NK-92 (cell line): ENCODE data around the gene ZMYM5.
A peak's percentile ranks its signal among the peaks of the same experiment; 100 is the strongest.
"Not testable (repeated sequence)": the region's sequence is repeated elsewhere in the genome, so short reads cannot be mapped to it uniquely, and the experiment has no call there.

Source experiments
- DNase-seq: peaks from one replicate; lab custom pipeline; 2025; ENCODE audit not compliant: unreplicated experiment; lab: John Stamatoyannopoulos, UW

Gene ZMYM5

DNA sequence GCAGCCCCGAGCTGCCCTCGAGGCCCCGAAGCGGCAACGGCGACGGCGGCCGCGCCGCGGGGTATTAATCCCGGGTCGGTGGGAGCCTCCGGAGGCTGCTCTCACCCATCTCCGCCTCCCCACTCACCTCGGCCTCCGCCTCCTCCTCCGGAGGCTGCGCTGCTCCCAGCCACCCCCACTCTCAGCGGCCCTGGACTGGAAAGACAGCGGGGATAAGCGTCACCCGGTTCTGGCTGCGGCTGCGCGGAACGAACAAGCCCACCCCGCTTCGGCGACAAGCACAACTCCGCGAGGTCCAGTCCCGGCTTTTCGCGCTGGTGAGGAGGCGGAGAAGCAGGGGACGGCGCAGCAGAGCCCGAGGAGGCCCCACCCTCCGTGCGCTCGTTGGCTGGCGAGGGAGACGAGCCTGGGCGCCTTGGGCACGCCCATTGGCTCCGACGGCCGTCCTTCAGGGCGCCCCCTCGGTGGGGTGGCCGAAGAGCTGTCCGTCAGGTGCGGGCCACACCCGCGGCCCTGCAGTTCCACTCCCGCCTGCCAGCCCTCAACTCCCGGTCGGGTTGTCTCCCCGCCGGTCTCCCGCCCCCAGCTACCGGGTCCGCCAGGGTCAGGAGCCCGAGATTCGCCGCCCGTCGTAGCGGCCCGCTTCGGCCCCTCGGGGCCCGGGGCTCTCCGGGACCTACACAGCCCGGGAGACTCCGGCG is at the start of gene ZMYM5:
ZMYM5 (minus strand) TSS at position 327 of the 701 bp plus-strand sequence. CDS start 11,469 bp downstream, outside the sequence.
- DNase-seq = peak; percentile 78

DNA sequence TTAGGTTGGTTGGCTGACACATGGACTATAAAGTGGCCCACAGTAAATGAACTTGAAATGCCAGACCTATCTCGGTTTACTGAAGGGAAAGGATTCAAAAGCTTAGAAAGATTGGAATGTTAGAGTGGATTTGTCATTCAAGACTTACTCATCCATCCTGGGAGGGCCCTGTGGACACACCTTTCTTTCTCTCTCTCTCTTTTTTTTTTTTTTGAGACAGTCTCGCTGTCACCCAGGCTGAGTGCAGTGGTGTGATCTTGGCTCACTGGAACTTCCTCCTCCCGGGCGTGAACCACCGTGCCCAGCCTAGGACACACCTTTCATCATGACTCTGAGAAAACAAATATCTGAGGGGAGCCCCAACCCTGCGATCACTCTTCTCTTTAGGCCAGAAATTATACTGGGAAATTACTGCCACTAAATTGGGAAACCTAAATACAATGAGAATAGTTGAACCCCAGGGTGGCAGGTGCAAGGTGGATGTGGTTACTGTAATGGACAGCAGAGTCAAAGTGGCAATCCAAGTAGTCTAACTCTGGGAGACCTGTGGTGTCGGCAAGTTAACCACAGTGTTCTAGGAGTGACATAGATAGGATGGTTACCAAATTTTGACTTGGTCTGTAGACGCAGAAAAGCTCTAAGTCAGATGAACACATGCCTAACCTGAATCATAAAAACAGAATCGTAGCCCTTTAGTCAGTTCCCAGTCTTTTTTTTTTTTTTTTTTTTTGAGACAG is 47.1 kb upstream of the ZMYM5 start:
- no peak for DNase-seq

DNA sequence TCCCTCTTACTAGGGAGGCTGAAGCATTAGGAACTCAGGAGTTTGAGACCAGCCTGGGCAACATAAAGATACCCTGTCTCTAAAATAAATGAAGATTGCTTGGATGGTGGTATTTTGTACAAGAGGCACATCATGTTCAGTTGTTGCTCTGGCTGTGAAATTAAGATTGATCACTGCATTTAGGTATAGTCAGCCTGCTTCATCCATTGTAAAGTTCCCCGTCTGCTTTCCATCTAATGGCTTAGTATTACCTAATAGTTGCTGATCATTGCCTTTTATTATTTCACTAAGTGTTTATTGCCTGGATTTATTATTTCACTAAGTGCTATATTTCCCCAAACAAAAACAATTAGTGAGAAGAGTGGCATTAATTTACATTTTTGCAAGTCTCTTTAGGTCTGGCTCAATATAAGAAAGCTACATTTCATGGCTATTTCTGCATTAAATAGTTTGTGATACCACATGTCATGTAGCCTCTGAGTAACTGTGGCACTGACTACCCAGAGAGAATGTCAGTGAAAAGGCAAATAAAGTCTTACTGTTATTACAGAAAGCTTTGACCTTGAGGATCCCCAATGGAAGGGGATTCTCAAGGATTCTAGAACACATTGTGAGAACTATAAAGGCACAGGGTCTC is 45.0 kb upstream of the ZMYM5 start:
- no peak for DNase-seq

GRCh38 chr13:19905487-19906195 is 42.2 kb upstream of the ZMYM5 start:
- DNase-seq = not testable (repeated sequence)

GRCh38 chr13:19890030-19890429 is 26.6 kb upstream of the ZMYM5 start:
- no peak for DNase-seq

GRCh38 chr13:19888799-19889198 is 25.4 kb upstream of the ZMYM5 start:
- DNase-seq = no peak

DNA sequence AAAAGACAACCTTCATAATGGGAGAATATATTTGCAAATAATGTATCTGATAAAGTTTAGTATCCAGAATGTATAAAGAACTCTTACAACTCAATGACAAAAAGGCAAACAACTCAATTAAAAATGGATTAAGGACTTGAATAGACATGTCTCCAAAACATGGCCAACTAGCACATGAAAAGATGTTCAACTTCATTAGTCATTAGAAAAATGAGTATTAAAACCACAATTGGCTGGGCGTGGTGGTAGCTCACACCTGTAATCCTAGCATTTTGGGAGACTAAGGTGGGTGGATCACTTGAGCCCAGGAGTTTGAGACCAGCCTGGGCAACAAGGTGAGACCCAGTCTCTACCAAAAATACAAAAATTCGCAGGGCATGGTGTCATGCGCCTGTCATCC is 18.8 kb upstream of the ZMYM5 start:
- DNase-seq = no peak

- no peak for DNase-seq
These were observed 18.2 kb upstream of the ZMYM5 start for GRCh38 chr13:19881641-19882040.

DNA sequence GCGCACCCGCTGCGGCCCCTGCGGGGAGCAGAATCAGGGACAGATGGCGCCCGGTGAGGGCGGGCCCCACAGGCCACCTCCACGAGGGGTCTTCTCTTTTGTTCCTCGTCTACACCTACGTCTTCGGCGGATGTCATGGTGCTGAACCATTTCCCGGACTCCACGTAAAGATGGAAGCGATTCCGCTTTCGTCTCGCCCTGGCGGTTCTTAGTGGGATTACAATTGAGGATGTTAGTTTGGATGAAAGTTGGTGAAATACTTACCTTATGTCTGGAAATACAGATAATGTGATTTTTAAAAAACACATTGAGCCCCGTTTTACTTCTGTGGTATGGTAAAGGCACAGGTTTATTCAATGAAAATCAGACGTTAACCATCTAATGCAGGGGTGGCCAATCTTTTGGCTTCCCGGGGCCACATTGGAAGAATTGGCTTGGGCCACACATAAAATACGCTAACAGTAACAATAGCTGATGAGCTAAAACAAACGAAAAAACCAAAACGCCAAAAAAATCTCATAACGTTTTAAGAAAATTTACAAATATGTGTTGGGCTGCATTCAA is 1.4 kb upstream of the ZMYM5 start:
- no peak for DNase-seq

GRCh38 chr13:19864024-19864745 is 736 bp upstream of the ZMYM5 start:
- peak; percentile 4 for DNase-seq

DNA sequence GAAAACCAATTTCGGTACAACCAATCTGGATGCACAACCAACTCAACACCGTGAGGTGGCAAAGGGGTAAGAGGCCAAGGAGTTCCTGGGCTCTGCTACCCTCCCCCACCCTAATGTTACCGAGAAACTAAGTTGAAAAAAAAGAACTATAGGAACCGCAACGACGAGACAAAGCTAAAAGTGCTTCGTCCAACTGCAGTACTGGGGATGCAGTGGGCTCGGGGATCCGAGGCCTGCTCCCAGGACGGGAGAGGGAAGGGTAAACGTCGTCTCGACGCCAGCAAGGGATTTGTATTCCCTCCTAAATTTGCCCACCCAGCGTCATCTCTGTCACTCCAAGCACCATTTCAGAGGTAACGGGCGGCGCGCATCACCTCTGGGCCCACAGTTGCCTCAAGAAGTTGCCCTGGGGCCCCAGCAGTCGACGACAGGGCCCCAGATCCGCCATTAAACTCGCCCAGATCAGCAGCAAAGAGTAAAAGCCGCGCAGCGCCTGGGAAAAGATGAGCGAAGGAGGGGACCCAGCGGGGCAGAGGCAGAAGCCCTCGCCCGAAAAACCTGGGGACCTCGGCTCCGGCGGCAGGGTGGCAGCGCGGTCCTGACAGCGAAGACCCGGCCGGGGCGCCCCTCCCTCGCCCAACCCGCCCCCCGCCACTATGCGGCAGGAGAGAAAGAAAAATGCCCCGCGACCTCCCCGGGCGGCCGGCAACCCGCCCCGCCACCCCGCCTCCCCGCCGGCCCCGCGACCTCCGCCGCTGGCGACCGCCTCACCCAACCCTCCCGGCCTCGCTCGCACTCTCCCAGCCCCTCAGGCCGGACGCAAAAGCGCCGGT is 752 bp downstream of the ZMYM5 start:
- DNase-seq = no peak

DNA sequence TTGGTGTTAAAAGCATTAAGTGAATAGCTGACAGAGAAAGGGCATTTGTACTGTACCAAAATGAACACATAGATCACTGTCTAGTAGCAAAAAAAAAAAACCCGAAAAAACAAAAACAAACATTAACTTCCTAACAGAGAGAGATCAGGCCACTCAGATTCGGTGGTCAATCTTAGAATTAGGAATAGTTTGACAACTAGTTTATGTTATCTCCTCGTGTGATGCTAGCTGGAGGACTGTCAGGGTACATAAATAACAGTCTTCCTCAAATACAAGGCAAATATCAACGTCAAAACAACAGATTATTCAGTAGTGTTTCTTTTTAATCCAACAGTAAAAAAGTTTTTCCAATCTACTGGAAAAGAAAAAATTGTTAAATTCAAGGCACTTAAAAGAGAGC is 1.7 kb downstream of the ZMYM5 start:
- no peak for DNase-seq

DNA sequence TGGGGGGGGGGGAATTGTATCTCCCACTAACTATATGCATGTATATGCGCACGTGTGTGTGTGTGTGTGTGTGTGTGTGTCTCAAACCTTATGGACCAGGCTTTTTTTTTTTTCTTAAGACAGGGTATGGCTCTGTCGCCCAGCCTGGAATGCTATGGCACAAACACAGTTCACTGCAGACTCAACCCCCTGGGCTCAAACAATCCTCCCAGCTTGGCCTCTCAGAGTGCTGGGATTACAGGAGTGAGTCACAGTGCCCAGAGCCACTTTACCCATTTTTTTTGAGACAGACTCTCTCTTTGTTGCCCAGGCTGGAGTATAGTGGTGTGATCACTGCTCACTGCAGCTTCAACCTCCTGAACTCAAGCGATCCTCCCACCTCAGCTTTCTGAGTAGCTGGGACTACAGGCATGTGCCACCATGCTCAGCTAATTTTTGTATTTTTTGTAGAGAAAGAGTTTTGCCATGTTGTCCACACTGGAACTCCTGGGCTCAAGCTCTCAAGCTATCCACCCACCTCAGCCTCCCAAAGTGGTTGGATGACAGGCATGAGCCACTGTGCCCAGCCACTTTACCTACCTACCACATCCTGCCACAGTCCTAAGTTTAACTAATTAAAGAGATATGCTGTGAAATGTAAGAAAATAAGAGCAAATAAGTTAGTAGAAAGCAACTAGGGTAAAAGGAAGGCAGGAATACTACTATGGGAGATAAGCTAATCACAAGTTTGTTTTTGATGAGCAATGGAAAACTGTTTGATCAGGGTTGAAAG is 2.4 kb downstream of the ZMYM5 start:
- no peak for DNase-seq

- DNase-seq = not testable (repeated sequence)
These were observed 5.8 kb downstream of the ZMYM5 start for GRCh38 chr13:19857637-19858036.

DNA sequence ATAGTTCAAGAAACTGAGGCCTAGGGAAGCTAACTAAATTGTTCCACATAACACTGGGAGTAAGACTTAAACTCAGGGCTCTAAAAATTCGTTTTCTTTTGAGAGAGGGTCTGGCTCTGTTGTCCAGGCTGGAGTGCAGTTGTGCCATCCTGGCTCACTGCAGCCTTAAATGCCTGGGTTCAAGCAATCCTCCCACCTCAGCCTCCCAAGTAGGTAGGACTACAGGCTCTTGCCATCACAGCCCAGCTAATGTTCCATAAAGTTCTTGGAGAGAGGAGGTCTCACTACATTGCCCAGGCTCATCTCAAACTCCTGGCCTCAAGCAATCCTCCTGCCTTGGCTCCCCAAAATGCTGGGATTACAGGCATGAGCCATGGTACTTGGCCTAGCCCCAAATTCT is 10.7 kb downstream of the ZMYM5 start:
- DNase-seq = no peak

- no peak for DNase-seq
These were observed 17.7 kb downstream of the ZMYM5 start for GRCh38 chr13:19845758-19846157.

DNA sequence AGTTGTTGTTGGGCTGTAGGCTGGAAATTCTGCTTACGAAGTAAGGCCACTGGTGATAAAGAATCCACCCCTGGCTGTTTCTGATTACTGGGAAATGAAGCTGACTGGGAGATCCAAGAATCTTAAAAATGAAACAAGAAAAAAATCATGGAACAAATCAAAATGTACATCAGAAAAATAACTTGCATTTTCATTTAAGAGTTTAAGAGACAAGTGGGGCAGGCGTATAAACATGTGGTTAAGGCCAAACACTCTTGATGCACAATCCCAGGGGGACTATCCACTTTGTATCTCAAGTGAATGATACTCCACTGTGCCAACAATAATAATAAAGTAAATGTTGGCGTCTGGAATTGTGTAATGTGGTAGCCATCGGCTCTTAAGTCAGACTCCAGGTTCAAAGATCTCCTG is 24.6 kb downstream of the ZMYM5 start:
- DNase-seq = no peak

DNA sequence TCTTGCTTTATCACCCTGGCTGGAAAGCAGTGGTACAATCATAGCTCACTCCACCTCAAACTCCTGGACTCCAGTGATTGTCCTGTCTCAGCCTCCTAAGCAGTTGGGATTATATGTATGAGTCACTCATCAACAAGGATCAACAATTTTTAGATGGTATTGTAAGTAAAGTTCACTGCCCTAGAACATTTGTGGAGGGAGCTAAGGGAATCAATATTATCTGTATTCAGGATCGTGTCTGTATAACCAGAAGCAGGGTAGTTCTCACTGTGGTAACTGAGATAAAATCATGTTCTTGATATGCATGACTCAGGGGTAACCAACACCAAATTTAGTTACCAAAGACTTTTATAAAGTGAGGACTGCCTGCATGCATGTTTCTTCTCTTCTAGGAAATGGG is 27.0 kb downstream of the ZMYM5 start:
- DNase-seq = no peak

DNA sequence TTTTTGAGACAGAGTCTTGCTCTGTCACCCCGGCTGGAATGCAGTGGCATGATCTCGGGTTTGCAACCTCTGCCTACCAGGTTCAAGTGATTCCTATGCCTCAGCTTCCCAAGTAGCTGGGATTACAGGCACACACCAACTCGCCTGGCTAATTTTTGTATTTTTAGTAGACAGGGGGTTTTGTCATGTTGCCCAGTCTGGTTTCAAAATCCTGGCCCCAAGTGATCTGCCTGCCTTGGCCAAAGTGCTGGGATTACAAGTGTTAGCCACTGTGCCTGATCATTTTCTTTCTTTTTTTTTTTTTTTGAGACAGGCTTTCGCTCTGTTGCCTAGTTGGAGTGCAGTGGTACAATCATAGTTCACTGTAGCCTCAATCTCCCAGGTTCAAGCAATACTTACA is 28.7 kb downstream of the ZMYM5 start:
- DNase-seq = no peak
